Transverse colon (tissue), 4 donors: ENCODE measurements around the gene RTP5. TPM values are rescaled to one million over a fixed set of nuclear protein-coding genes. Genes with fewer than 3 reads are reported as not detected.

Experiments used
- DNase-seq: peaks from one replicate; pipeline ENCODE4 v3.0.0-alpha.2; 2019
- H3K27ac ChIP-seq, 4 donors: fragments of 200-600 bp; sonication (generic); 2 replicates each; pipeline ENCODE4 v1.5.1; 2016 to 2018; ENCODE audit warnings: inconsistent platforms in 4 of 4
- H3K27me3 ChIP-seq: fragments of 200-600 bp; sonication (generic); 2 replicates; pipeline ENCODE4 v1.5.1; 2017; ENCODE audit warnings: inconsistent platforms
- H3K36me3 ChIP-seq, 4 donors: fragments of 200-600 bp; sonication (generic); 2 replicates each; pipeline ENCODE4 v1.5.1; 2017 to 2019; ENCODE audit warnings: inconsistent platforms in 4 of 4
- H3K4me1 ChIP-seq, 4 donors: fragments of 200-600 bp; sonication (generic); 2 replicates each; pipeline ENCODE4 v1.5.1; 2017 to 2020; ENCODE audit warnings: inconsistent platforms in 4 of 4
- H3K4me3 ChIP-seq, 4 donors: fragments of 200-600 bp; sonication (generic); 1 replicate in 1 of 4; 2 replicates in 3 of 4; pipeline versions ENCODE4 v1.5.1 to v1.6.1; 2017 to 2019; ENCODE audit warnings: inconsistent platforms in 4 of 4
- H3K9me3 ChIP-seq, 2 donors: fragments of 200-600 bp; sonication (generic); 2 replicates each; pipeline ENCODE4 v1.5.1; 2017 to 2019; ENCODE audit warnings: inconsistent platforms in 2 of 2
- CTCF ChIP-seq, 5 experiments: fragments of 200-600 bp in 3 of 5; fragments of 450-650 bp in 2 of 5; sonication (generic) in 3 of 5; IDR thresholded peaks; 1 replicate in 2 of 5; 2 replicates in 3 of 5; pipeline ENCODE4 v1.5.1; 2016 to 2017; ENCODE audit warnings: antibody characterized with exemption in 5 of 5, inconsistent platforms in 3 of 5, mild to moderate bottlenecking in 2 of 5, moderate library complexity in 1 of 5
- EP300 ChIP-seq: sonication (generic); formaldehyde crosslinking; IDR thresholded peaks from one replicate; pipeline ENCODE4 v1.6.1; 2017; ENCODE audit warnings: antibody characterized with exemption, low read depth
- POLR2A ChIP-seq: fragments of 450-650 bp; IDR thresholded peaks from one replicate; pipeline ENCODE4 v1.6.1; 2016; ENCODE audit warnings: antibody characterized with exemption, mild to moderate bottlenecking, moderate library complexity
- POLR2AphosphoS5 ChIP-seq, 3 donors: sonication (generic); formaldehyde crosslinking; IDR thresholded peaks; one replicate each; pipeline ENCODE4 v1.6.1; 2016; ENCODE audit warnings: antibody characterized with exemption in 3 of 3
- WGBS, 2 donors: methylation state at CpG; one replicate each; pipeline ENCODE4 v1.1.5; 2018; ENCODE audit warnings: low coverage in 1 of 2; 5-methylcytosine and 5-hydroxymethylcytosine counted together
- in situ Hi-C, 4 donors: fragments of 200-750 bp; cut with MboI; loops; one replicate each; pipeline versions ENCODE4 v1.15.0 to v1.15.1; 2017; ENCODE audit warnings: low sequenced_read_pairs in 3 of 4, low pct_ligation_motif_present in 1 of 4, low pct_unique_long_range_greater_than_20kb in 1 of 4
- intact Hi-C: fragments of 100-400 bp; cut with DNase I; formaldehyde crosslinking; loops from one replicate; pipeline ENCODE4 v1.15.1; 2023; ENCODE audit warnings: low total_unique reads
- total RNA-seq, 4 donors: library from RNA; depleted of rRNA; stranded (reverse); fragments of >200 nt; gene quantifications; one replicate each; pipeline ENCODE4 v1.1.0, GENCODE V29; 2016

The RTP5 gene
- total RNA-seq, 4 donors from 2014 or later = 0.16 TPM; not detected in 3

GRCh38 chr2:241893265-241893664, 23.7 kb downstream of the RTP5 start:
- TF ChIP-seq EP300 = no peak
- TF ChIP-seq CTCF (IDR thresholded peaks at IDR 0.05) = no peak
- TF ChIP-seq POLR2AphosphoS5 (IDR thresholded peaks at IDR 0.05) = no peak
- TF ChIP-seq POLR2A = no peak
- Histone ChIP-seq H3K36me3 (no peaks in the 10 kb centered on the region), H3K27ac (no peak overlapping the region), H3K27me3 (no peaks in the 10 kb centered on the region), H3K4me3 (no peak overlapping the region), H3K4me1 (peaks cover 0 to 2% (median 0%) of the 10 kb centered on the region in 4 donors), H3K9me3 (no peaks in the 10 kb centered on the region)
- DNase-seq = no peak
- intact Hi-C loops (no loop called here), in situ Hi-C loops (no loop called here)
- 94% methylated on average over 16 of the region's 16 CpGs; no CpG with 5 or more reads in 1 of the 2 donors for WGBS, 2 donors

GRCh38 chr2:241894056-241894641, 24.6 kb downstream of the RTP5 start:
- Histone ChIP-seq H3K4me3 (no peak overlapping the region), H3K4me1 (peaks cover 0 to 2% (median 0%) of the 10 kb centered on the region in 4 donors), H3K27ac (no peak overlapping the region), H3K9me3 (no peaks in the 10 kb centered on the region), H3K36me3 (no peaks in the 10 kb centered on the region), H3K27me3 (no peaks in the 10 kb centered on the region)
- no peak for DNase-seq
- intact Hi-C loops = no loop called here
- WGBS, 2 donors = 93% methylated on average over 19 of the region's 23 CpGs; no CpG with 5 or more reads in 1 of the 2 donors
- TF ChIP-seq CTCF (IDR thresholded peaks at IDR 0.05) = no peak
- no peak for TF ChIP-seq POLR2AphosphoS5 (IDR thresholded peaks at IDR 0.05)
- no peak for TF ChIP-seq EP300
- no peak for TF ChIP-seq POLR2A
- in situ Hi-C loops = no loop called here

GRCh38 chr2:241894681-241895426, 25.3 kb downstream of the RTP5 start:
- 91% methylated on average over 28 of the region's 28 CpGs; no CpG with 5 or more reads in 1 of the 2 donors for WGBS, 2 donors
- DNase-seq = no peak
- intact Hi-C loops = no loop called here
- no peak overlapping the region for H3K27ac ChIP-seq
- in situ Hi-C loops = no loop called here
- H3K27me3 ChIP-seq = no peaks in the 10 kb centered on the region
- H3K9me3 ChIP-seq = no peaks in the 10 kb centered on the region
- no peaks in the 10 kb centered on the region for H3K36me3 ChIP-seq
- peaks cover 0 to 2% (median 0%) of the 10 kb centered on the region in 4 donors for H3K4me1 ChIP-seq
- H3K4me3 ChIP-seq = no peak overlapping the region
- TF ChIP-seq EP300 (no peak), POLR2A (no peak), CTCF (IDR thresholded peaks at IDR 0.05) (no peak), POLR2AphosphoS5 (IDR thresholded peaks at IDR 0.05) (no peak)

- no peak overlapping the region for H3K4me3 ChIP-seq
- H3K27ac ChIP-seq = no peak overlapping the region
- H3K27me3 ChIP-seq = no peaks in the 10 kb centered on the region
- DNase-seq = no peak
- TF ChIP-seq CTCF (IDR thresholded peaks at IDR 0.05) = no peak
- no peak for TF ChIP-seq POLR2AphosphoS5 (IDR thresholded peaks at IDR 0.05)
- no peak for TF ChIP-seq POLR2A
- TF ChIP-seq EP300 = no peak
- in situ Hi-C loops = no loop called here
- intact Hi-C loops = no loop called here
- no peaks in the 10 kb centered on the region for H3K36me3 ChIP-seq
- peaks cover 0 to 2% (median 0%) of the 10 kb centered on the region in 4 donors for H3K4me1 ChIP-seq
- 78% methylated on average over 11 of the region's 11 CpGs; no CpG with 5 or more reads in 1 of the 2 donors for WGBS, 2 donors
- no peaks in the 10 kb centered on the region for H3K9me3 ChIP-seq
Measured at GRCh38 chr2:241895427-241895711, 25.8 kb downstream of the RTP5 start.
